Mononuclear cell (primary cell): Measurements from ENCODE around the gene ABHD1. TPM values are rescaled to one million over a fixed set of nuclear protein-coding genes. Genes with fewer than 3 reads are reported as not detected.
A peak's percentile ranks its signal among the peaks of the same experiment; 100 is the strongest.
"Not testable (repeated sequence)": the region's sequence is repeated elsewhere in the genome, so short reads cannot be mapped to it uniquely, and the experiment has no call there.

Experiments used
- H3K27me3 ChIP-seq: 2 replicates; pipeline ENCODE4 v1.6.0; 2011; ENCODE audit warnings: low read length, control low read depth; ENCODE audit not compliant: insufficient read depth
- H3K4me1 ChIP-seq: 2 replicates; pipeline ENCODE4 v1.5.1; 2011; ENCODE audit warnings: mild to moderate bottlenecking, low read length, control low read depth; ENCODE audit not compliant: insufficient read depth
- H3K4me3 ChIP-seq: 2 replicates; pipeline ENCODE4 v1.5.1; 2011; ENCODE audit warnings: mild to moderate bottlenecking, low read length, moderate library complexity
- H3K9me3 ChIP-seq: 2 replicates; pipeline ENCODE4 v1.5.1; 2011; ENCODE audit warnings: low read depth, mild to moderate bottlenecking, control low read depth, low read length
- total RNA-seq: library from RNA; depleted of rRNA; stranded (reverse); fragments of >200 nt; gene quantifications from one replicate; pipeline ENCODE4 v1.2.3, GENCODE V29; 2012

The ABHD1 gene
- total RNA-seq, 1 donor: 0.10 TPM

DNA sequence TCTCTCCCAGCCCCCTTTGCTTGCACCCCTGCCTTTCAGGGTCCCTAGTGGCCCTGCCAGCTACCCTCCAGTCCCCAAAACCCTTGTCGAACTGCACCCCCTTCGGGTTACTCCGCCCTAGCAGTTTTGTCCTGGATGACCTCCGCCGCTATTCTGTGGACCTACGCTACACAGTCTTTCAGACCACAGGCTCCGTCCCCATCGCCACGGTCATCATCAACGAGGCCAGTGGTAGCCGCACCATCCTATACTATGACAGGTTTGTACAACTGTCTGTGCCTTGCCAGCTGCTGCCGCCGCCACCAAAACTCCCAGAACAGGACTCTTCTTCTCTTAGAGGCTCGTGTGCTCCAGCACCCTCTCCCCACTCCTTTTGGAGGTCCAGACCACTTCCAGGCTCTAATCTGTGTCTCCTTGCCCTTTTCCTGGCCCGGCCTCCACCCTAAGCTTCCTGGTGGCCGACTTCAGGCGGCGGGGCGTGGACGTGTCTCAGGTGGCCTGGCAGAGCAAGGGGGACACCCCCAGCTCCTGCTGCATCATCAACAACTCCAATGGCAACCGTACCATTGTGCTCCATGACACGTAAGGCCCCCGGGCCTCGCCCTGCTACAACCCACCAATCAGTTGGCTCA is 29.1 kb upstream of the ABHD1 start:
- Histone ChIP-seq H3K27me3 (no peaks in the 10 kb centered on the region), H3K4me1 (peaks cover 20% of the 10 kb centered on the region), H3K4me3 (no peak overlapping the region), H3K9me3 (no peaks in the 10 kb centered on the region)

DNA sequence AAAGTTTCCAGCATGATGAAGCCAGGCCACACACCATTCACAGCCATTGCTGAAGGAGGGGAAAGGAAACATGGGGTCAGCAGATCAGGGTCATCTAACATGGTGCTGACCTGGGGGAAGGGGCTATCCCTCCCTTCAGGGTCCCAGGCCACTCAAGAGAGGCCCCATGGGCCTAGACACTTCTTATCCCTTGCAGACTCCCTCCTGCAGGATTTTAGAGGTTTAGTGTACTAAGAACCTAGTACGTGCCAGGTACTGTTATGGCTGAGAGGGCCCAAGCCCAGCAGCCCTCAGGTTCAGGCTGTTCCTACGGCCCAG is 28.2 kb upstream of the ABHD1 start:
- Histone ChIP-seq H3K27me3 (no peaks in the 10 kb centered on the region), H3K9me3 (no peaks in the 10 kb centered on the region), H3K4me3 (no peak overlapping the region), H3K4me1 (peaks cover 20% of the 10 kb centered on the region)

DNA sequence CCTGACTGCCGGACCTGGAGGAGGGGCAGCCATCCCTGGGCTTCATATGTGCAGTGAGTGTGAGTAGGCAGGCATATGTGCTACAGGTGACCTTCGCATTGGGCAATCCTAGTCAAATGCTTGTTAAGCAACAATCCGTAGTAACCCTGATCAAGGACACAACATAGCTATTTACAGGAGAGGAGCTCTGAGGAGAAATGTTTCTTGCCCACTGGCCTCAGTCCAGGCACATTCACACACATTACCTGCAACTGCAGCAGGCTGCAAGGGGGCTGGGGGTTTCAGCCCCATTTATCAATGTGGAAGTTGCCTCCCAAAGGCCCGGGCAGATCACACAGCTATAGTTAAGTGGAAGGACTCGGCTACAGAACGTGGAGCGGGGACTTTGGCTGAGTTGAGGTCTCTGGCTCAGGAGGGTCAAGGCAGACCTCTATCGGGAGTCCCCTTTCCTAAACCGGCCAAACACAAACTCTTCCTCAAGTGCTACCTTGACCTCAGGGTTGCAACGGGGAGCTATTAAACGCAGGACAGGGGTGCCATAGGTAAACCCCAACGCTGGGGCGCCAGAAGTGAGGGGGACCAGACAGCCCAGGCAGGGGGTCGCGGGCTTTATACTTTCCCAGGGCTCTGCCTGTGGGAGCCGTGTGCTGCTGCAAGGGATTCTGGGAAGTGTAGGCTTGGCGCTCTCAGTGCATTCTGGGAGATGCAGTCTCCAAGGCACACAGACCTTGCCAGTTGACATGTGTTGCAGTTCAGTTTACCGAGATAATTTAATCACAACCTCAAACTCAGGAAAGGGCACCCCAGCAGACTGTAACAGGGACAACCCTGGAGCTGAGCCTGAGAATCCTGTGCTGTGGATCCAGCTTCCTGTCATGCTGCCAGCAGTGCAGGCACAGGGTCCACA is 27.6 kb upstream of the ABHD1 start:
- H3K4me1 ChIP-seq: peaks cover 20% of the 10 kb centered on the region
- no peaks in the 10 kb centered on the region for H3K27me3 ChIP-seq
- no peaks in the 10 kb centered on the region for H3K9me3 ChIP-seq
- H3K4me3 ChIP-seq: peak overlapping the region; percentile 11

DNA sequence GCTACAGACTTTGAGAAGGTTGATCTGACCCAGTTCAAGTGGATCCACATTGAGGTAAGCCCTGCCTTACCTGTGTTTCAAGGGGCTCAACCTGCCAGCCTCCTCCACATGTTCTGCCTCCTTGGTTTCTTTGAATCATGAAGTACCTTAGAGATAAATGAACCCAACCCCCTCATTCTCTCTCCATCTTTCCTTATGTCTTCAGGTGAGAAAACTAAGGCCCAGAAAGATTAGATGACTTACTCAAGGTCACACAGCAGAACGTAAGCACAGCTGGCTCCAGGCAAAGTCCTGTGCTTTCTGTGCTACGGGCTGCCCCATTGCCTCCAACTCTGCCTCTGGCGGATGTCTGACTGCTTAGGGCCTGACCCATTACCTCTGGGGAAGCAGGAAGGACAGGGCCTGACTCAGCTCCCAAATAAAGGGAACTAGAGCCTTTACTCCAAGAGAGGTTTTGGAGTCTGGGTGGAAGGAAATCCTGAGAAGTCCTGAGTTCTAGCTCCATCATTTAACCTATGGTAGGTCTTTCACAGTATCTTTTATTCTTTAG is 26.8 kb upstream of the ABHD1 start:
- Histone ChIP-seq H3K9me3 (no peaks in the 10 kb centered on the region), H3K4me3 (no peak overlapping the region), H3K4me1 (peaks cover 20% of the 10 kb centered on the region), H3K27me3 (no peaks in the 10 kb centered on the region)

DNA sequence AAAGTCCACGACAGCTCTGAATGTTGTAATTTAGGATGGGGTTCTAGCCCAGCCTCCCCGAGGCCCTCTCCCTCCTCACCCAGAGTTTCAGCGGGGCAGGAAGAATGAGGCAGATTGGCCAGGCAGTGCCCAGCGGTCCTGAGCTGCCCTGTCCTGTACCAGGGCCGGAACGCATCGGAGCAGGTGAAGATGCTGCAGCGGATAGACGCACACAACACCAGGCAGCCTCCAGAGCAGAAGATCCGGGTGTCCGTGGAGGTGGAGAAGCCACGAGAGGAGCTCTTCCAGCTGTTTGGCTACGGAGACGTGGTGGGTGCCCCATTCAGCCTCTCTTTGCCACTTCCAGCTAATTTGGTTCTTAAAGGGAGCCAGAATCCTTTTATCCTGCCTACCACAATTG is 26.3 kb upstream of the ABHD1 start:
- Histone ChIP-seq H3K27me3 (no peaks in the 10 kb centered on the region), H3K9me3 (no peaks in the 10 kb centered on the region), H3K4me1 (peaks cover 20% of the 10 kb centered on the region), H3K4me3 (no peak overlapping the region)

DNA sequence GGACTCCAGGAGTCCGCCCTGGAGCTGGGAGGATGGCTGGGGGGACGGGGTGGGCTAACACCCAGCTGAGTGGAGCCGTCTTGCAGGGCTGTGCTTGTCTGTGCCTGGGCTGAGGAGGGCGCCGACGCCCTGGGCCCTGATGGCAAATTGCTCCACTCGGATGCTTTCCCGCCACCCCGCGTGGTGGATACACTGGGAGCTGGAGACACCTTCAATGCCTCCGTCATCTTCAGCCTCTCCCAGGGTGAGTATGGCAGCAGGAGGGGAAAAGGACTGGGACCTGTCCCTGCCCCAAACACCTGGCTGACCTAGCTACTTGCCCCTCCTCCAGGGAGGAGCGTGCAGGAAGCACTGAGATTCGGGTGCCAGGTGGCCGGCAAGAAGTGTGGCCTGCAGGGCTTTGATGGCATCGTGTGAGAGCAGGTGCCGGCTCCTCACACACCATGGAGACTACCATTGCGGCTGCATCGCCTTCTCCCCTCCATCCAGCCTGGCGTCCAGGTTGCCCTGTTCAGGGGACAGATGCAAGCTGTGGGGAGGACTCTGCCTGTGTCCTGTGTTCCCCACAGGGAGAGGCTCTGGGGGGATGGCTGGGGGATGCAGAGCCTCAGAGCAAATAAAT is 24.2 kb upstream of the ABHD1 start:
- Histone ChIP-seq H3K4me3 (no peak overlapping the region), H3K9me3 (no peaks in the 10 kb centered on the region), H3K27me3 (no peaks in the 10 kb centered on the region), H3K4me1 (peaks cover 20% of the 10 kb centered on the region)

DNA sequence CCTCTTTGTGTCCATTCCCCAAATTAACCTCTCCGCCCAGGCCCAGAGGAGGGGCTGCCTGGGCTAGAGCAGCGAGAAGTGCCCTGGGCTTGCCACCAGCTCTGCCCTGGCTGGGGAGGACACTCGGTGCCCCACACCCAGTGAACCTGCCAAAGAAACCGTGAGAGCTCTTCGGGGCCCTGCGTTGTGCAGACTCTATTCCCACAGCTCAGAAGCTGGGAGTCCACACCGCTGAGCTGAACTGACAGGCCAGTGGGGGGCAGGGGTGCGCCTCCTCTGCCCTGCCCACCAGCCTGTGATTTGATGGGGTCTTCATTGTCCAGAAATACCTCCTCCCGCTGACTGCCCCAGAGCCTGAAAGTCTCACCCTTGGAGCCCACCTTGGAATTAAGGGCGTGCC is 23.6 kb upstream of the ABHD1 start:
- Histone ChIP-seq H3K9me3 (no peaks in the 10 kb centered on the region), H3K4me1 (peaks cover 20% of the 10 kb centered on the region), H3K27me3 (no peaks in the 10 kb centered on the region), H3K4me3 (no peak overlapping the region)

DNA sequence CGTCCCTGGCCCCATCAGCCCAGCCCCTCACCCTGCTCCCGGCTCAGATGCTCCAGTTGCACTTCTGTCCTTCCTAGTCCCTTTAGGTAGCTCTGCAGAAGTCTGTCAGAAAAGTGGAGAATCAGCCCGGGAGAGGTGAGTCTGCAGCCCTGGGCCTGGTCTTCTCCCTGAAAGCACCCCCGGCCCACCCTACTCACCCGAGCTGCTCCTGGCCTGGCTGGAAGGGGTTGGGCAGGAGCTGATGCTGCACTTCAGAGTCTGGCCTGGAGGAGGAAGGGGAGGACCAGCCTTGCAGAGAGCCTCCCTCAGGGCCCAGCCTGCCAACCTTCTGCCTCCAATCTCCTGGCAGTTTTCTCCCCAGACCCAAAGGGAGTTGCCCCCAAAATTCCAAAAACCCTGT is 21.3 kb upstream of the ABHD1 start:
- H3K27me3 ChIP-seq: no peaks in the 10 kb centered on the region
- no peak overlapping the region for H3K4me3 ChIP-seq
- no peaks in the 10 kb centered on the region for H3K9me3 ChIP-seq
- peaks cover 2% of the 10 kb centered on the region for H3K4me1 ChIP-seq

DNA sequence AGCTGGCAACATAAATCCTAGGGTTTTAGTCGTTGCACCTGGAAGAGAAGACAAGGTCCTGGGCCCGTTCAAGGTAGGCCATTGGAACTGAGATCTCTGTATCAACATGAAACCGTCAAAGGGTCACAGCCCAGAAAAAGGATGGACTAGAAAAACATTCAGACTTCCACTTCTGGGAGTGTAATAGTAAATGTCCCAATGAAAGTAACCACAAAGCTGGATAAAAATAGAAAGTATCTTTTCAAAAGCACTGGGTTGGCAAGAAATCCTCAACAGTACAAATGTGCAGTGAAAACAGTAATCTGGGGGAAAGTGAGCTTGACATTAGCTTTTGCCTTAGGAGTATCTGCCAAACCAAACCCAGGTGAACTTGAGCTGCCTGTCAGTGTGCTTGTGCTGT is 17.6 kb upstream of the ABHD1 start:
- Histone ChIP-seq H3K27me3 (no peaks in the 10 kb centered on the region), H3K4me1 (no peaks in the 10 kb centered on the region), H3K4me3 (no peak overlapping the region), H3K9me3 (no peaks in the 10 kb centered on the region)

DNA sequence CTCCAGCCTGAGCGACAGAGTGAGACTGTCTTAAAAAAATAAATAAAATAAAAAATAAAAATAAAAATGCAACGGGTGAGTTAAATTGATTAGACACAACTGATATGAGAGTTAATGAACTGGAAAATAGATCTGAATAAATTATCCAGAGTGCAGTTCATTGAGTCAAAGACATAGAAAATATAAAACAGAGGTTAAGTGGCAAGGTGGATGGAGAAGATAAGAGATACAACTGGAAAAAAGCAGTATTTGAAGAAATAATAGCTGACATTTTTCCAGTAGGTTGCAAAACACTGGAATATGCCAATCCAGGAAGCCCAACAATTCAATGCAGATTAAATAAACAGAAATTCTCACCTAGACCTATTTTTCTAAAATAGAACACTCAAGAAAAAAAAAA is 15.4 kb upstream of the ABHD1 start:
- Histone ChIP-seq H3K4me1 (no peaks in the 10 kb centered on the region), H3K9me3 (no peaks in the 10 kb centered on the region), H3K4me3 (no peak overlapping the region), H3K27me3 (no peaks in the 10 kb centered on the region)

DNA sequence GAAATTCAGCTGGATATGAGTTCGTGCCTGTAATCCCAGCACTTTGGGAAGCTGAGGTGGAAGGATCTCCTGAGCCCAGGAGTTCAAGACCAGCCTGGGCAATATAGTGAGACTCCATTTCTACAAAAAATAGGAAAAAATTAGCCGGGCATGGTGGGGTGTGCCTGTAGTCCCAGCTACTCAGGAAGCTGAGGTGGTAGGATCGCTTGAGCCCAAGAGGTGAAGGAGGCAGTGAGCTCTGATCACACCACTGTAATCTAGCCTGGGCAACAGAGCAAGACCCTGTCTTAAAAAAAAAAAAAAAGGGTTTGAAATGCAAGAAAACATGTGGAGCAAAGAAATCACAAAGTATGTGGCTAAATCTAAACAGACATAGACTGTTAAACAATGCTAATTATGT is 14.5 kb upstream of the ABHD1 start:
- no peaks in the 10 kb centered on the region for H3K27me3 ChIP-seq
- H3K9me3 ChIP-seq: no peaks in the 10 kb centered on the region
- H3K4me3 ChIP-seq: no peak overlapping the region
- no peaks in the 10 kb centered on the region for H3K4me1 ChIP-seq

DNA sequence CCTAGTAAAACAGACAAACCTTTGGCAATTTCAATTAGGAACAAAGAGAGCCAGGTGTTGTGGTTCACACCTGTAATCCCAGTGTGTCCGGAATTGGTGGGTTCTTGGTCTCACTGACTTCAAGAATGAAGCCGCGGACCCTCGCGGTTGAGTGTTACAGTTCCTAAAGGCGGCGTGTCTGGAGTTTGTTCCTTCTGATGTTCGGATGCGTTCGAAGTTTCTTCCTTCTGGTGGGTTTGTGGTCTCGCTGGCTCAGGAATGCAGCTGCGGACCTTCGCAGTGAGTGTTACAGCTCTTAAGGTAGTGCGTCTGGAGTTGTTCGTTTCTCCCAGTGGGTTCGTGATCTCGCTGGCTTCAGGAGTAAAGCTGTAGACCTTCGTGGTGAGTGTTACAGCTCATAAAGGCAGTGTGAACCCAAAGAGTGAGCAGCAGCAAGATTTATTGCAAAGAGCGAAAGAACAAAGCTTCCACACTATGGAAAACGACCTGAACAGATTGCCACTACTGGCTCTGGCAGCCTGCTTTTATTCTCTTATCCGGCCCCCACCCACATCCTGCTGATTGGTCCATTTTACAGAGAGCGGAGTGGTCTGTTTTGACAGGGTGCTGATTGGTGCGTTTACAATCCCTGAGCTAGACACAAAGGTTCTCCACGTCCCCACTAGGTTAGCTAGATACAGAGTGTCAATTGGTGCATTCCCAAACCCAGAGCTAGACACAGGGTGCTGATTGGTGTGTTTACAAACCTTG is 12.8 kb upstream of the ABHD1 start:
- not testable (repeated sequence) for H3K9me3 ChIP-seq, H3K27me3 ChIP-seq, H3K4me1 ChIP-seq

DNA sequence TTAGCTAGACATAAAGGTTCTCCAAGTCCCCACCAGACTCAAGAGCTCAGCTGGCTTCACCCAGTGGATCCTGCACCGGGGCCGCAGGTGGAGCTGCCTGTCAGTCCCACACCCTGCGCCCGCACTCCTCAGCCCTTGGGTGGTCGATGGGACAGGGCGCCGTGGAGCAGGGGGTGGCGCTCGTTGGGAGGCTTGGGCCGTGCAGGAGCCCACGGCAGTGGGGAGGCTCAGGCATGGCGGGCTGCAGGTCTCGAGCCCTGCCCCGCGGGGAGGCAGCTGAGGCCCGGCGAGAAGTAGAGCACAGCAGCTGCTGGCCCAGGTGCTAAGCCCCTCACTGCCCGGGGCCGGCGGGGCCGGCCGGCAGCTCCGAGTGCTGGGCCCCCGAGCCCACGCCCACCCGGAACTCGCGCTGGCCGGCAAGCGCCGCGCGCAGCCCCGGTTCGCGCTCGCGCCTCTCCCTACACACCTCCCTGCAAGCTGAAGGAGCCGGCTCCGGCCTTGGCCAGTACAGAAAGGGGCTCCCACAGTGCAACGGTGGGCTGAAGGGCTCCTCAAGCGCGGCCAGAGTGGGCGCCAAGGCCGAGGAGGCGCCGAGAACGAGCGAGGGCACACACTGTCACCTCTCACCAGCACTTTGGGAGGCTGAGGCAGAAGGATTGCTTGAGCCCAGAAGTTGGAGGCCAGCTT is 12.1 kb upstream of the ABHD1 start:
- not testable (repeated sequence) for H3K9me3 ChIP-seq, H3K4me3 ChIP-seq, H3K4me1 ChIP-seq, H3K27me3 ChIP-seq

More for the DNA sequence above, 12.8 kb upstream of the ABHD1 start:
- not testable (repeated sequence) for H3K4me3 ChIP-seq

DNA sequence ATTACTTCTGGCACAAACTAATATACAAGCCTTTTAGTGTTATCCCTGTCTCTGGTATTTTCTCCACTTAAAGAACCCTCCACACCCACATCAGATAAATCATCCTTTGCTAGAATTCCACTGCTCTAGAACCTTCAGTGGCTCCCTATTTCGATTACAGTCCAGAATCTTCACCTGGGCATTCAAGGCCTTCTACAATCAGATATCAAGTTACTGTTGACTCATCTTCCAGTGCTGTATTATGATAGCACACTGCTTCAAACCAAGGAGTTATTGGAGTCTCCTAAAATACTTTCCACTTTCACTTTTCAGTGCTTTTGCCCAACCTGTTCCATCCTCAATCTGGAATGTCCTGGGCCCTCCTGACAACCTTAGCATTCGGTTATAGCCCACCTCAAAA is 8.1 kb upstream of the ABHD1 start:
- H3K4me1 ChIP-seq: peaks cover 12% of the 10 kb centered on the region
- no peak overlapping the region for H3K4me3 ChIP-seq
- H3K9me3 ChIP-seq: no peaks in the 10 kb centered on the region
- H3K27me3 ChIP-seq: peaks cover 20% of the 10 kb centered on the region
